GM20431 (cell line): Measurements from ENCODE around the gene NELFA.

Experiments used
- in situ Hi-C: fragments of 300-500 bp; cut with MseI, MboI; formaldehyde crosslinking; loops from one replicate; pipeline ENCODE4 v1.15.0; 2020; ENCODE audit warnings: low sequenced_read_pairs; ENCODE audit not compliant: unreplicated experiment

Gene NELFA

DNA sequence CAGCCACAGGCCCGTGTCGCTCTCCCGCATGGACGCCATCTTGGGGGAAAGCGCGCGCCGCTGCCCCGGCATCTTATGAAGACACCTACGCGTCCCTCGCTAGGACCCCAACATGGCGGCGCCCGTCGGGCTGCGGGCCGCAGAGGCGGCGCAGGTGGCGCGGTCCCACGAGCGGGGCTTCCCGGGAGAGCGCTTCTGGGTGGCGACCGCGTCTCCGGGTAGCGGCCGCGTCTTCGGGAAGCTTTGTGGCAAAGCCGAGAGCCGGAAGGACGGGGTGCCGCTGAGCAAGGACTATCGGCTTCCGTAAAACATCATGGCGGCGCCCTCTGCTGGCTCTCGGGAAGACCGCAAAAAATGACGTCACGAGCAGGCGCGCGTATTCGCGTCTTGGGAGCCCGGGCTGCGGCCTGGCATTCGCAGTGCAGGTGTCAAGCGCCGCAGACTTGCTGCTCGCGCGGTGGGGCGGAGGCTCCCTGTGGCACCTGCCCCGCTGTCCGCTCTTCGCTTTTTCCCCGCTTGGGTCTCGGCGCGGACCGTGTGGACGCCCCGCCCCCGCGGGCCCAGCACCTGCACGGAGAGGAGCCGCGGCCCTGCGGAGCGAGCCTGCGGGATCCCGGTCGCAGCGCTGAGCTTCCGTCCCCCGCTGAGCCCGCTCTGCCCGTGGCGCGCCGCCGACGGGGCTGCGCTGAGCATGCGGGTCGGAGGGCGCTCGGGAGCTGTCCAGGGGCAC lies at the start of gene NELFA:
NELFA (minus strand) TSS at position 54 of the 730 bp plus-strand sequence; CDS start at position 39, 15 bp downstream.
- in situ Hi-C loops = no loop called here

DNA sequence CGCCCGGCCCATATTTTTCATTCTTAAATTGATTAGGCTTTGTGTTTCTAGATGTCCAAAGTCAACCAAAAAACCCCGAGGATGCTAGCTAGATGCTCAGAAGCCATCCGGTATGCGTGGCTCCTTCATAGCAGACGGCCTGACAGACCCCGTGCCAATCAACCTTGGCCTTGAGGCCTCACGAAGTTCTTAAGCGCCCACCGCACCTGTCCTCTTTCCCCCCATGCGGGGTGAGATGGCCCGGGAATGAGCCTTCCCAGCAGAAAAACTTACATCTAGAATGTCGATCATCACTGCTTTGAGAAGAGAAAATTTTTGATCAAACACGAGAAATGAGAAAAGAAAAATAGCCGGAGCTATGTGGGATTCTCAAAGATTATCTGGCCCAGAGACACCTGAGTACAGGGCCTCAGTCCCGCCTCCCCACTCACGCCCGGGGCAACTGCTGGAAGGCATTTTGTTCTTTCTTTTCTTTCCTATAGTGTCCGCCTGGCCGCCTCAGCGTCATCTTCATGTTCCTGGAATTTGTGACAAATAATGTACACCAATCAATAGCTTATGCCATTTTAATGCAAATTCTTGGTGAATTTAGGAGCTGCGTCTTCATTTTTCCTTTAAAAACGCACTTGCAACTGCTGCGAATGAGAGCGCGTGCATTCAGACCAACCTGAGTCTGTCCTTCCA lies 48.8 kb upstream of the NELFA start:
- in situ Hi-C loops = no loop called here

DNA sequence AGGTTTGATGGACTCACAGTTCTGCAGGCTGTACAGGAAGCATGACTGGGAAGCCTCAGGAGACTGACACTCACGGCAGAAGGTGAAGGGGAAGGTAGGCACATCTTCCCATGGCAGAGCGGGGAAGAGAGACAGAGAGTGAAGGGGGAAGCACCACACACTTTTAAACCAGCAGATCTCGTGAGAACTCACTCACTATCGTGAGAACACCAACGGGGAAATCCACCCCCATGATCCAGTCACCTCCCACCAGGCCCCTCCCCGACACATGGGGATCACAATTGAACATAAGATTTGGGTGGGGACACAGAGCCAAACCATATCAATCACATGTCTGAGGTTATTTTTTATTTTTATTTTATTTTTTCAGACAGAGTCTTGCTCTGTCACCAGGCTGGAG lies 45.4 kb upstream of the NELFA start:
- in situ Hi-C loops = no loop called here

DNA sequence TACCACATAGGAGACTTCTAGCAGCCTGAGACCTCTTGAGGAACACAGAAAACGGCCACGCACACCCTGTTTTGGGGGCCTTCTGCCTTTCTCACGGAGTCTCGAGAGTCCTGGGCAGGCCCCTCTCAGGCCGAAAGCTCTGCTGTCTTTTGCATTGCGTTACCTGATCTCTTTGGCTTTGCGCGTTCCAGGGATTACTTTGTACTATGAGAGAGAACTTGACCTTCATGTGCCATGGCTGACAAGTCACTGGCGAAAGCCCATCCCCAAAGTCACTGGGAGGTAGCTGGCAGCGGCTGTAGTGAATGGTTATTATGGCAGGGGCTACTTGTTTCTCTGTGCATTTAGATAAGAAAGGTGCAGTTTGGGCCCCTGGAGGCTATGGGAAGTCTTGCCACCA lies 42.3 kb upstream of the NELFA start:
- in situ Hi-C loops = no loop called here

DNA sequence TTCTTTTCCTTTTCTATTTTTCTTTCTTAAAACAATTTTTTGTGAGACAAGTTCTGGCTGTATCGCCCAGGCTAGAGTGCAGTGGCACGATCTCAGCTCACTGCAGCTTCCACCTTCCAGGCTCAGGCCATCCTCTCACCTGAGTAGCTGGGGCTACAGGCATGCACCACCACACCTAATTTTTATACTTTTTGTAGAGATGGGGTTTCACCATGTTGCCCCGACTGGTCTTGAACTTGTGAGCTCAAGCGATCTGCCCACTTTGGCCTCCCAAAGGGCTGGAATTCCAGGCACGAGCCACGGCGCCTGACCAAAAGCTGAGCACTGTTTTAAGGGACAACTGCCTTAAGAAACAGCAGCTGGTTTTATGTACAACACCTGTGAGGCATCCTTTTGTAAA lies 41.0 kb upstream of the NELFA start:
- in situ Hi-C loops = no loop called here

GRCh38 chr4:2049381-2049780 lies 40.6 kb upstream of the NELFA start:
- in situ Hi-C loops = no loop called here

DNA sequence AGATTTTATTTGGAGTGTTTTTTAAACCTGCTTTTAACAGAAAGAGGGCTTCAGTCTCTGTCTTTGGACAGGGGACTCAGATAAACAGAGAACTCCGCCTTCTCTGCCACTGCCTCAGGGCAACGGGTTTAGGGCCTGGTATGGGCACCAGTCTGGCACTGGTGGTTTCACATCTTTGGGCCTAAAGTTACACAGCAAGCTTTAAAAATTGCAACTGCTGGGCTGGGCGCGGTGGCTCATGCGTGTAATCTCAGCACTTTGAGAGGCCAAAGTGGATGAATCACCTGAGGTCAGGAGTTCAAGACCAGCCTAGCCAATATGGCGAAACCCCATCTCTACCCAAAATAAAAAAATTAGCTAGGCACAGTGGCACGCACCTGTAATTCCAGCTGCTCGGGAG lies 40.1 kb upstream of the NELFA start:
- in situ Hi-C loops = no loop called here

- in situ Hi-C loops = no loop called here
These were observed 39.2 kb upstream of the NELFA start for GRCh38 chr4:2047781-2048581.

- in situ Hi-C loops = no loop called here
These were observed 38.4 kb upstream of the NELFA start for GRCh38 chr4:2047031-2047660.

GRCh38 chr4:2046031-2046961 lies 37.5 kb upstream of the NELFA start:
- in situ Hi-C loops = no loop called here

DNA sequence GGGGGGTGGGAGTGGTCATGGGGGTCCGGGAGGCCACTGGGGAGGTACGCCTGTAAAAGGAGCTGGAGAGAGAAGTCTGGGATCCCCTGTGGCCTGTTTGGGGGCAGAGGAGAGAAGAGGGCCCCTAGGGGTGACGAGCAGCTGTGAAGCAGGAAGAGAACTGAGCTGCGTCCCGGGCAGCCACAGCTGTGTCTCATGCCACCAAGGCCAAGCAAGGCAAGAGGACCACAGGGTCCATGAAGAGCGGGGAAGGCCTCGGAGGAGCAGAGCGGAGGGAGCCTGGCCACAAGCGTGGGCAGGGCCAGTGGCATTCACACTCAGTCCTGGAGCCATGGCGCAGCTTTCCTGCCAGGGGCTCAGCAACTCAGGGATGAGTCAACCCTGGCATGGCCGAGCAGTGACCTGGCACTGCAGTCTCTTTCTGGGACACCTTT lies 36.8 kb upstream of the NELFA start:
- in situ Hi-C loops = no loop called here

- in situ Hi-C loops = no loop called here
These were observed 36.1 kb upstream of the NELFA start for GRCh38 chr4:2044542-2045517.

- in situ Hi-C loops = no loop called here
These were observed 35.3 kb upstream of the NELFA start for GRCh38 chr4:2044119-2044485.

DNA sequence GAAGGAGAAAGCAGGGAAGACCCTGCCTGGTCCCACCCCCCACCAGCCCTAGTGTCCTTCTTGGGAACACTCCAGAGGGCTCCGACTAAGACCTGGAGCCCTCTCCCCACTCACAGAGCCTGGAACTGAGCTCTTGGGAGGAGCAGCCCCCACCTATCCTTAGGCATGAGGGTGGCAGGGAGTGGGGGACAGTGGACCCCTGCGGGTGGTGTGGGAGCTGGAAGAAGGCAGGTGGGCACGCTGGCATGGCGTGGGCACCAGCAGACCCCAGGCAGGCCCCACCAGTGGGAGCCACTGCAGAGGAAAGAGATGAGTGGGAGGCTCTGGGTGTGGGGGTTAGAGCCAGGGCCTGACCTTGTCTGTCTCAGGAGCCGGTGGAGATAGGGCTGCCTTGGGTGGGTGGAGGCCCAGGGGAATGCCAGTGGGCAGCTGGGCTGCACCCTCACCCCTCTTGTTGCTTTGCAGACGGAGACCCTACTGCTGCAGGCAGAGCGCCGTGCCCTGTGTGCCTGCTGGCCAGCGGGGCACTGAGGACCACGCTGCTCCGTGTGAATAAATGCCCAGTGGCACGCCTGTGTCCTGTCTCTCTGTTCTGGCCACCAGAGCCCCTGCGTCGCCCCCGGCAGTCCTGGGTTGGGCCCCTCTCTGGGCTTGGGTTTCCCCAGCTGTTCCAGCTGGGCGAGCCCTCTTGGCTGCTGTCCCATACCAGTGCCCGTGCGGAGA lies 34.8 kb upstream of the NELFA start:
- in situ Hi-C loops = no loop called here

DNA sequence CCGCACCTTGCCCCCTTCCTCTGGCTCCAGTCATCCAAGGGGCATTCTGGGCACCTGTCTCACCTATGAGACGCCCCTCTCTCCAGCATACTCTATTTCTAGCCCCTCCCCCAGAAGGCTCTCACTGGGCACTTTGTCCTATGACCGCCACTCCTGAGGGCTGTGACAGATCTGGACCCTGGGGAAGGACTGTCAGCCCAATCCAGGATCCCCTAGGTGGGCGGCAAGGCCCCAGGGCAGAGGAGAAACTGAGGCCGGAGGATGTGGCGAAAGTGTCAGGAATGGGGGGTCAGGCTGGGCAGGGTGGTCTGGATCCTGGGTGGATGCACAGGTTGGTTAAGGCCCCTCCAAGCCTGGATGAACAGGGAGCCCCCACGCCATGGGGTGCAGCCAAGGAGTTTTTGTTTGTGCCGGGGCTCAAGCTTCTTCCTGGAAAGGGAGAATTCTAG lies 34.2 kb upstream of the NELFA start:
- in situ Hi-C loops = no loop called here

- in situ Hi-C loops = no loop called here
These were observed 33.6 kb upstream of the NELFA start for GRCh38 chr4:2042204-2042946.
